Activated CD4-positive, alpha-beta T cell treated with anti-CD3 and anti-CD28 coated beads for 36 hours (primary cell): ENCODE results near the gene AP5M1. TPM values are rescaled to one million over a fixed set of nuclear protein-coding genes. Genes with fewer than 3 reads are reported as not detected.
"Not testable (repeated sequence)": the region's sequence is repeated elsewhere in the genome, so short reads cannot be mapped to it uniquely, and the experiment has no call there.

ENCODE experiments used
- ATAC-seq: fragments of 200-7000 bp; cut with Tn5 transposase; one replicate; pipeline ENCODE4 v1.10.0; 2021; ENCODE audit warnings: mild to moderate bottlenecking, moderate library complexity
- CTCF ChIA-PET: fragments of 350-600 bp; sonication (Branson Sonifier 250); formaldehyde crosslinking; loops from one replicate; lab custom pipeline; 2021; ENCODE audit warnings: antibody characterized with exemption; lab: Charles Lee
- POLR2A ChIA-PET: fragments of 350-600 bp; sonication (Branson Sonifier 250); formaldehyde crosslinking; loops from one replicate; lab custom pipeline; 2021; ENCODE audit warnings: antibody characterized with exemption, inconsistent platforms; lab: Charles Lee
- DNase-seq: peaks from one replicate; pipeline ENCODE4 v3.0.0-alpha.2; 2020
- H3K27ac Mint-ChIP-seq: one replicate; pipeline ENCODE4 v1.8.0; 2021; ENCODE audit warnings: mixed read lengths
- H3K27me3 Mint-ChIP-seq: one replicate; pipeline ENCODE4 v1.8.0; 2021; ENCODE audit warnings: mixed read lengths
- H3K36me3 Mint-ChIP-seq: one replicate; pipeline ENCODE4 v1.8.0; 2021; ENCODE audit warnings: low read depth, mixed read lengths
- H3K4me1 Mint-ChIP-seq: one replicate; pipeline ENCODE4 v1.8.0; 2021; ENCODE audit warnings: mixed read lengths
- H3K4me3 Mint-ChIP-seq: one replicate; pipeline ENCODE4 v1.8.0; 2021; ENCODE audit warnings: mild to moderate bottlenecking, moderate library complexity, mixed read lengths
- H3K9me3 Mint-ChIP-seq: one replicate; pipeline ENCODE4 v1.8.0; 2021; ENCODE audit warnings: low read depth, mixed read lengths
- intact Hi-C, 2 experiments: fragments of 100-400 bp; cut with DNase I in 1 of 2; cut with micrococcal nuclease in 1 of 2; formaldehyde crosslinking; loops; one replicate each; pipeline versions ENCODE4 v1.14.2 to v1.15.1; 2022 to 2024; cut with DNase I, micrococcal nuclease
- total RNA-seq, 2 experiments: library from RNA; stranded (reverse); gene quantifications; one replicate each; pipeline ENCODE4 v1.2.3, GENCODE V29; 2021

The AP5M1 gene
- 10 to 100 TPM; 30.8 to 32.7 TPM for total RNA-seq

GRCh38 chr14:57268161-57269069 is at the start of gene AP5M1, which contains the start of gene EXOC5:
Gene AP5M1, plus strand, starts transcription at chr14:57268971. Its CDS starts 344 bp downstream, at chr14:57269315.
Gene EXOC5, minus strand, starts transcription at chr14:57268905. Its CDS starts 257 bp downstream, at chr14:57268648.
- Mint-ChIP-seq H3K27ac (peak within 1 kb of the TSS; percentile 99), H3K9me3 (no peaks in the 10 kb centered on the region), H3K36me3 (peaks cover 4% of the 10 kb centered on the region), H3K4me1 (peaks cover 53% of the 10 kb centered on the region), H3K4me3 (peak within 1 kb of the TSS; percentile 90), H3K27me3 (no peaks in the 10 kb centered on the region)
- ChIA-PET POLR2A (interaction anchor here (0.6 to 1.2 kb wide), 2 partner anchors 123 to 1157 kb away, joined by 3 to 4 read pairs; no protein-coding TSS in a partner anchor), CTCF (interaction anchor here (0.7 to 1.8 kb wide), 4 partner anchors 8 to 48 kb away, joined by 3 to 6 read pairs (median 4); no protein-coding TSS in a partner anchor)
- peak; percentile 96 for DNase-seq
- intact Hi-C loops: loop anchor here (1.0 to 5.0 kb wide), 8 partner anchors 122 to 1896 kb away; partner anchors contain the start of genes NAA30 (in 2 of the 2), ACTR10 (in 1 of the 2), ARID4A (in 1 of the 2) and KIAA0586 (in 1 of the 2)
- peak; percentile 93 for ATAC-seq

DNA sequence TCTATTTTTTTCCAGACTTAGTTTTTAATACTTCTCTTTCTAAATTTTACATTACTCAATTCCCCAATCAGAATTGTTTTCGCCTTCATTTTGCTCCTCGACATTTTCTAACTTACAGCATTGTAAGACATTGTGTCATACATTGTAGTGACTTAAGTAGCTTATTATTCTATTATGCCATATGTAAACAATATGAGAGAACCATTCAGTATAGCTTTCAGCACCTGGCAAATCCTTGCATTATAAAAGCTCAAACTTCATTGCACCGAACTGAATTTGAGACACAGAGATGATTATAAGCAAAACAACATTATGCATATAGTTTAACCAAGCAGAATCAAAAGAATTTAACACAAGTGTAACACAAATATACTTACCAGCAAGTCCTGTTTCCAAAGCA is 46.8 kb upstream of the AP5M1 start:
- intact Hi-C loops: no loop called here
- CTCF ChIA-PET: interaction anchor here (1.1 kb wide), 1 partner anchor 69 kb away, joined by 3 read pairs; no protein-coding TSS in a partner anchor
- H3K4me1 Mint-ChIP-seq: peaks cover 2% of the 10 kb centered on the region
- no peak overlapping the region for H3K27ac Mint-ChIP-seq
- no peaks in the 10 kb centered on the region for H3K9me3 Mint-ChIP-seq
- peaks cover 25% of the 10 kb centered on the region for H3K36me3 Mint-ChIP-seq
- ATAC-seq (no peak), DNase-seq (no peak)
- POLR2A ChIA-PET: no interaction called here
- no peaks in the 10 kb centered on the region for H3K27me3 Mint-ChIP-seq
- H3K4me3 Mint-ChIP-seq: no peak overlapping the region

DNA sequence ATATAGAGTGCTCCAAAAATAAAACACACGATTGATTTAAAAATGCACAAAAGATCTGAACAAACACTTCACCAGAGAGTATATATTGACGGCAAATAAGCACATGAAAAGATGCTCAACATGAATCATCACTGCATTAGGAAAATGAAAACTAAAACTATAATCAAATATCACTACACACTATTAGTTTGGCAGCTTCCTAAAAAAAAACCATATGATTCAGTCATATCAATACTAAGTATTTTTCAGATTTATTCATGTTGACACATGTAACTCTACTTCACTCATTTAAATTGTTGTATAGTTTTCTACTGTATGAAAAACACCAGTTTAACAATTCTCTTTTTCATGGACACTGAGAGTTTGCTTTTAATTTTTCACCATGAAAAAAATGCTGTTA is 41.7 kb upstream of the AP5M1 start:
- Mint-ChIP-seq H3K9me3 (peaks cover 4% of the 10 kb centered on the region), H3K27me3 (no peaks in the 10 kb centered on the region), H3K4me3 (no peak overlapping the region), H3K36me3 (peaks cover 44% of the 10 kb centered on the region), H3K27ac (no peak overlapping the region), H3K4me1 (peaks cover 8% of the 10 kb centered on the region)
- ChIA-PET POLR2A (no interaction called here), CTCF (no interaction called here)
- DNase-seq (no peak), ATAC-seq (no peak)
- intact Hi-C loops: no loop called here

DNA sequence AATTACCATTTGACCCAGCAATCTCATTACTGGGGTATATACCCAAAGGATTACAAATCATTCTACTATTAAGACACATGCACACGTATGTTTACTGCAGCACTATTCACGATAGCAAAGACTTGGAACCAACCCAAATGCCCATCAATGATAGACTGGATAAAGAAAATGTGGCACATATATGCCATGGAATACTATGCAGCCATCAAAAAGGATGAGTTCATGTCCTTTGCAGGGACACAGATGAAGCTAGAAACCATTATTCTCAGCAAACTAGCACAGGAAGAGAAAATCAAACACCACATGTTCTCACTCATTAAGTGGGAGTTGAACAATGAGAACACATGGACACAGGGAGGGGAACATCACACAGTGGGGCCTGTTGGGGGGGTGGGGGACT is 40.5 kb upstream of the AP5M1 start:
- H3K9me3 Mint-ChIP-seq, ATAC-seq, intact Hi-C loops, H3K27me3 Mint-ChIP-seq, H3K27ac Mint-ChIP-seq, POLR2A ChIA-PET, DNase-seq, CTCF ChIA-PET, H3K4me3 Mint-ChIP-seq, H3K4me1 Mint-ChIP-seq: not testable (repeated sequence)
- H3K36me3 Mint-ChIP-seq: peaks cover 47% of the 10 kb centered on the region

DNA sequence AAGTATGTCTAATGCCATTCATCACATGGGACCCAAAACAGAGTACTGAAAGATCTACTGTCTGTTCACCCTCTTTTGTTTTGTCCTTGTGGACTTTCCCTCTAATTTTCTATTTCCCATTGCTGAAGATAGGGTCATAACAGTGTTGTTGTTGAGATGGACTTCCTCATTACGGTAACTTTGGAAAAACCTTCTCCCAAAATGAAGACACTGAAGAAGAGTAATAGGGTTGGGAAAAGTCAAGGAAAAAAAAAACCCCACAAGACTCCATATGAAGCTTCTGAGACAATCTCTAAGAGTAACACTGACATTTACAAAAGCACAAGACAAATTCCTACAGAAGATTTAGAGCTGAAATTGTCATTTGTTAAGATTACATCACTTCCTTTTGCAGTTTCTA is 36.8 kb upstream of the AP5M1 start:
- DNase-seq: no peak
- H3K4me3 Mint-ChIP-seq: no peak overlapping the region
- intact Hi-C loops: no loop called here
- peaks cover 46% of the 10 kb centered on the region for H3K36me3 Mint-ChIP-seq
- H3K27ac Mint-ChIP-seq: no peak overlapping the region
- ChIA-PET POLR2A (no interaction called here), CTCF (interaction anchor here (0.7 kb wide), 1 partner anchor 743 kb away, joined by 3 read pairs; no protein-coding TSS in a partner anchor)
- no peaks in the 10 kb centered on the region for H3K27me3 Mint-ChIP-seq
- H3K9me3 Mint-ChIP-seq: peaks cover 4% of the 10 kb centered on the region
- H3K4me1 Mint-ChIP-seq: peaks cover 5% of the 10 kb centered on the region
- ATAC-seq: no peak

GRCh38 chr14:57240115-57240514 is 28.7 kb upstream of the AP5M1 start:
- POLR2A ChIA-PET, H3K4me1 Mint-ChIP-seq, H3K9me3 Mint-ChIP-seq, DNase-seq, H3K4me3 Mint-ChIP-seq, ATAC-seq, H3K27me3 Mint-ChIP-seq, intact Hi-C loops, H3K27ac Mint-ChIP-seq: not testable (repeated sequence)
- CTCF ChIA-PET: interaction anchor here (1.1 kb wide), 1 partner anchor 11 kb away, joined by 3 read pairs; no protein-coding TSS in a partner anchor
- peaks cover 18% of the 10 kb centered on the region for H3K36me3 Mint-ChIP-seq

DNA sequence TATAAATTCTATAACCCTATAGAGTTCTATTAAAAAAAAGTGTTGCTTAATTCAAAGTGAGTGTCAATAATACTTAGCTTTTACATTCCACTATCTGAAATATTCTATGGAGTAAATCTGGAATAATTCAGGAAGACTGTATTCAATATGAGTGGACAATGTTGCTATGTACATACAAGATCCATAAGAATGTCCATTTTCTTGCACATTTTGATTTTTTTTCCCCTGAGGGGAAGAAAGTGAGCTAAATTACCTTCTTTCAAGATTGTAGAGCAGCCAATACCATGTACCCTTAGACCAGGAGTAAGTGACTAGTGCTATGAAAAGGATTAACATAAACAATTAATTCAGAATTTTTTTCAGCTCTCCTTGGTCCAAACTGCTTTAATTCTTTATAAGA is 25.5 kb upstream of the AP5M1 start:
- Mint-ChIP-seq H3K27me3 (no peaks in the 10 kb centered on the region), H3K4me3 (no peak overlapping the region), H3K36me3 (peaks cover 14% of the 10 kb centered on the region), H3K4me1 (no peaks in the 10 kb centered on the region), H3K27ac (no peak overlapping the region), H3K9me3 (no peaks in the 10 kb centered on the region)
- intact Hi-C loops: no loop called here
- ChIA-PET CTCF (interaction anchor here (0.5 to 1.6 kb wide), 2 partner anchors 79 to 138 kb away, joined by 3 read pairs; no protein-coding TSS in a partner anchor), POLR2A (no interaction called here)
- no peak for ATAC-seq
- no peak for DNase-seq

- H3K4me3 Mint-ChIP-seq: no peak overlapping the region
- CTCF ChIA-PET: interaction anchor here (1.6 kb wide), 1 partner anchor 78 kb away, joined by 3 read pairs; no protein-coding TSS in a partner anchor
Measured at GRCh38 chr14:57244106-57244505, 24.7 kb upstream of the AP5M1 start.

DNA sequence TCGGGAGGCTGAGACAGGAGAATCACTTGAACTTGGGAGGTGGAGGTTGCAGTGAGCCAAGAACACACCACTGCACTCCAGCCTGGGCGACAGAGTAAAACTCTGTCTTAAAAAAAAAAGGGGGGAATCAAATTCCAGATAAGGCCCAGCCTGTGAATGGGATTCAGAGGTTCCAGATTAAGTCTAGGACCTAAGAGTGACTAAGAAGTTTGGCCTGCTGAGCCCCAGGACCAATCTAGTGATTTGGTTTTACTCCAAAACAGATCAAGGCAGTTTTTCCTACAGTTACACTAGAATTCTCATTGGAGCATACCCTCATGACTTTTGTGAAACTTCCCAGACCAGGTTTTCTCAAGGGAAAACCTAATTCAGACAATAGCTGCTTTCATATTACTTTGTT is 22.8 kb upstream of the AP5M1 start:
- peaks cover 8% of the 10 kb centered on the region for H3K36me3 Mint-ChIP-seq
- ChIA-PET POLR2A (no interaction called here), CTCF (interaction anchor here (1.4 to 1.7 kb wide), 2 partner anchors 20 to 22 kb away, joined by 3 to 4 read pairs; partner anchors contain the start of genes AP5M1 and EXOC5)

More at GRCh38 chr14:57244106-57244505, 24.7 kb upstream of the AP5M1 start:
- H3K4me1 Mint-ChIP-seq: no peaks in the 10 kb centered on the region
- no peaks in the 10 kb centered on the region for H3K27me3 Mint-ChIP-seq
- no peak overlapping the region for H3K27ac Mint-ChIP-seq
- POLR2A ChIA-PET: no interaction called here
- H3K36me3 Mint-ChIP-seq: peaks cover 12% of the 10 kb centered on the region
- intact Hi-C loops: no loop called here
- H3K9me3 Mint-ChIP-seq: no peaks in the 10 kb centered on the region
- ATAC-seq (no peak), DNase-seq (no peak)

DNA sequence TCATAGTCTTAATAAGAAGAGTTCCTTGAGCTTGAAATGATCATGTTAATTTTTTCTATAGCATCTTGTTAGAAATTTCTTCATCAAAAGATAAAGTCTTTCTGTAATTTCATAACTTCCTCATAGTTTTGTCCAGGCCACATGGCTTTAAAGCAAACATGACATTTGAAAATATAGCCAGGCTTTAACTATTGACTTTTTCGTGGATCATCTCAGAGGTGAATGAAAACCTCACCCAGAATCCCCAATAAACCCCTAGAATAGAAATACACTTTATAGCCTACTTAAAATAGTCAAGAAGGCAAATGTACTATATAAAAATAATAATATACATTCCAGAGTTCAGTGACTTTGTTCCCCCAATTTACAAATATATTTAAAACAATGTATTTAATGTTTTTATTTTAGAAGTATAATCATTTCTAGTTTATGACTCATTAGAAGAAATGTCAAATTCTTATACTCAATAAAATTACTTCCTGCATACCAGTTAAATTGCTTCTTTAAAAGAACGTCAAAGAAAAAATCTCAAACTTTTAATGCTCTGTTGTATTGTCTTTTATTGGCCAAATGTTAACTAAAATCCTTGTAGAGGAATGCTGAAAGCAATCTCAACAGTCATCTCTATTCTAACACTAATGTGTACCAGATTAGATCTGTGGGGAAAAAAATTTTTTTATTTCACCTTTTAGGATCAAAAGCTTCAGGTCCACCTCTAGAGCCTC is 21.7 kb upstream of the AP5M1 start:
- H3K27ac Mint-ChIP-seq: no peak overlapping the region
- H3K9me3 Mint-ChIP-seq: no peaks in the 10 kb centered on the region
- peaks cover 11% of the 10 kb centered on the region for H3K4me1 Mint-ChIP-seq
- H3K4me3 Mint-ChIP-seq: no peak overlapping the region
- ChIA-PET POLR2A (no interaction called here), CTCF (no interaction called here)
- intact Hi-C loops: no loop called here
- DNase-seq (no peak), ATAC-seq (no peak)
- H3K27me3 Mint-ChIP-seq: no peaks in the 10 kb centered on the region
- peaks cover 3% of the 10 kb centered on the region for H3K36me3 Mint-ChIP-seq

More for the DNA sequence above, 22.8 kb upstream of the AP5M1 start:
- H3K4me3 Mint-ChIP-seq: no peak overlapping the region
- no peaks in the 10 kb centered on the region for H3K27me3 Mint-ChIP-seq
- ATAC-seq: no peak
- no peak for DNase-seq
- no peaks in the 10 kb centered on the region for H3K9me3 Mint-ChIP-seq
- intact Hi-C loops: no loop called here
- H3K4me1 Mint-ChIP-seq: peaks cover 4% of the 10 kb centered on the region
- H3K27ac Mint-ChIP-seq: no peak overlapping the region

DNA sequence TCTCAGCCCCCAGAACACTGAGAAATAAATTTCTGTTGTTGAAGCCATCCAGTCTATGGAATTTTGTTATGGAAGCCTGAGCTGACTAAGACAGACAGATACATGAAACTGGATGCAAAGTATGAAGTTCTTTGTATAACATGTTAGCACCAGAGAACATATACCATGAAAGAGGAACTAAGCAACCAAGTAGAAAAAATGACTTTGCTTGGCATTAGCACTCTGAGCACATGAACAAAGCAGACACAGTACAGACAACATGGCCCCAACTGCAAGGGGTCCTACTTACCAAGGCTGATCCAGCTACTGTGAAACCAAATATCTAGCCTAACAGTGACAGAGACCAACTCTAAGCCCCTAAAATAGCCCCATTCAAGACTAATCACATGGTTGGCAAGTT is 13.9 kb upstream of the AP5M1 start:
- no peak overlapping the region for H3K27ac Mint-ChIP-seq
- no peak overlapping the region for H3K4me3 Mint-ChIP-seq
- H3K27me3 Mint-ChIP-seq: no peaks in the 10 kb centered on the region
- H3K9me3 Mint-ChIP-seq: peaks cover 1% of the 10 kb centered on the region
- CTCF ChIA-PET: no interaction called here
- ATAC-seq (no peak), DNase-seq (no peak)
- intact Hi-C loops: no loop called here
- peaks cover 37% of the 10 kb centered on the region for H3K4me1 Mint-ChIP-seq
- POLR2A ChIA-PET: no interaction called here
- peaks cover 43% of the 10 kb centered on the region for H3K36me3 Mint-ChIP-seq
